Neural crest cell (in vitro differentiated cells): ENCODE measurements around the gene CRABP1. TPM values are rescaled to one million over a fixed set of nuclear protein-coding genes. Genes with fewer than 3 reads are reported as not detected.

ENCODE experiments used
- DNase-seq: peaks from one replicate; pipeline ENCODE4 v3.0.0; 2021; ENCODE audit warnings: low read depth, mixed read lengths, low spot score
- H3K27ac Mint-ChIP-seq: one replicate; pipeline ENCODE4 v1.8.0; 2021; ENCODE audit warnings: mild to moderate bottlenecking, mixed read lengths; ENCODE audit not compliant: unreplicated experiment
- H3K27me3 Mint-ChIP-seq: 2 replicates; pipeline ENCODE4 v1.8.0; 2021; ENCODE audit warnings: low read depth, mild to moderate bottlenecking, mixed read lengths
- H3K36me3 Mint-ChIP-seq: 2 replicates; pipeline ENCODE4 v1.8.0; 2021; ENCODE audit warnings: low read depth, mild to moderate bottlenecking, mixed read lengths
- H3K4me1 Mint-ChIP-seq: 2 replicates; pipeline ENCODE4 v1.8.0; 2021; ENCODE audit warnings: mixed read lengths
- H3K4me3 Mint-ChIP-seq: one replicate; pipeline ENCODE4 v1.8.0; 2021; ENCODE audit warnings: mild to moderate bottlenecking, mixed read lengths
- H3K9me3 Mint-ChIP-seq: 2 replicates; pipeline ENCODE4 v1.8.0; 2021; ENCODE audit warnings: mixed read lengths
- CTCF ChIP-seq: fragments of 200-600 bp; sonication (generic); conservative IDR thresholded peaks from 2 replicates; pipeline ENCODE4 v1.5.0; 2021; ENCODE audit warnings: antibody characterized with exemption, mild to moderate bottlenecking
- total RNA-seq: library from RNA; stranded (reverse); gene quantifications from 2 replicates; pipeline ENCODE4 v1.2.1, GENCODE V29; 2021

CRABP1 gene
- total RNA-seq, 1 donor from 2014 or later: 803 TPM

- no peaks in the 10 kb centered on the region for H3K36me3 Mint-ChIP-seq
- H3K4me1 Mint-ChIP-seq: peaks cover 34% of the 10 kb centered on the region
- no peak for TF ChIP-seq CTCF
- DNase-seq: no peak
- peak overlapping the region; percentile 74 for H3K4me3 Mint-ChIP-seq
- H3K9me3 Mint-ChIP-seq: no peaks in the 10 kb centered on the region
- H3K27me3 Mint-ChIP-seq: peaks cover 19% of the 10 kb centered on the region
- no peak overlapping the region for H3K27ac Mint-ChIP-seq
Observed at GRCh38 chr15:78301326-78301725, 38.8 kb upstream of the CRABP1 start.

GRCh38 chr15:78301828-78302227, 38.3 kb upstream of the CRABP1 start:
- DNase-seq: no peak
- Mint-ChIP-seq H3K27me3 (peaks cover 19% of the 10 kb centered on the region), H3K9me3 (no peaks in the 10 kb centered on the region), H3K27ac (no peak overlapping the region), H3K36me3 (no peaks in the 10 kb centered on the region), H3K4me1 (peaks cover 37% of the 10 kb centered on the region), H3K4me3 (peak overlapping the region; percentile 74)
- TF ChIP-seq CTCF: no peak

- no peak for TF ChIP-seq CTCF
- H3K9me3 Mint-ChIP-seq: no peaks in the 10 kb centered on the region
- H3K4me3 Mint-ChIP-seq: peak overlapping the region; percentile 67
- peaks cover 19% of the 10 kb centered on the region for H3K27me3 Mint-ChIP-seq
- H3K4me1 Mint-ChIP-seq: peaks cover 39% of the 10 kb centered on the region
- H3K27ac Mint-ChIP-seq: no peak overlapping the region
- DNase-seq: no peak
- H3K36me3 Mint-ChIP-seq: no peaks in the 10 kb centered on the region
Observed at GRCh38 chr15:78302579-78303312, 37.4 kb upstream of the CRABP1 start.

- H3K27me3 Mint-ChIP-seq: peaks cover 19% of the 10 kb centered on the region
- no peak overlapping the region for H3K27ac Mint-ChIP-seq
- TF ChIP-seq CTCF: no peak
- H3K4me1 Mint-ChIP-seq: peaks cover 29% of the 10 kb centered on the region
- no peak for DNase-seq
- no peak overlapping the region for H3K4me3 Mint-ChIP-seq
- no peaks in the 10 kb centered on the region for H3K36me3 Mint-ChIP-seq
- H3K9me3 Mint-ChIP-seq: no peaks in the 10 kb centered on the region
Observed at GRCh38 chr15:78304216-78305066, 35.7 kb upstream of the CRABP1 start.

- H3K27me3 Mint-ChIP-seq: peaks cover 12% of the 10 kb centered on the region
- H3K4me3 Mint-ChIP-seq: no peak overlapping the region
- no peak for TF ChIP-seq CTCF
- H3K4me1 Mint-ChIP-seq: peaks cover 24% of the 10 kb centered on the region
- H3K27ac Mint-ChIP-seq: no peak overlapping the region
- H3K36me3 Mint-ChIP-seq: no peaks in the 10 kb centered on the region
- H3K9me3 Mint-ChIP-seq: no peaks in the 10 kb centered on the region
- DNase-seq: no peak
Observed at GRCh38 chr15:78306176-78306774, 33.9 kb upstream of the CRABP1 start.
